ENCODE measurements around the gene STK39. TPM values are rescaled to one million over a fixed set of nuclear protein-coding genes. Genes with fewer than 3 reads are reported as not detected.
"Not testable (repeated sequence)": the region's sequence is repeated elsewhere in the genome, so short reads cannot be mapped to it uniquely, and the experiment has no call there.

The STK39 gene
- total RNA-seq, 1 donor from 2014 or later: 51.9 TPM

DNA sequence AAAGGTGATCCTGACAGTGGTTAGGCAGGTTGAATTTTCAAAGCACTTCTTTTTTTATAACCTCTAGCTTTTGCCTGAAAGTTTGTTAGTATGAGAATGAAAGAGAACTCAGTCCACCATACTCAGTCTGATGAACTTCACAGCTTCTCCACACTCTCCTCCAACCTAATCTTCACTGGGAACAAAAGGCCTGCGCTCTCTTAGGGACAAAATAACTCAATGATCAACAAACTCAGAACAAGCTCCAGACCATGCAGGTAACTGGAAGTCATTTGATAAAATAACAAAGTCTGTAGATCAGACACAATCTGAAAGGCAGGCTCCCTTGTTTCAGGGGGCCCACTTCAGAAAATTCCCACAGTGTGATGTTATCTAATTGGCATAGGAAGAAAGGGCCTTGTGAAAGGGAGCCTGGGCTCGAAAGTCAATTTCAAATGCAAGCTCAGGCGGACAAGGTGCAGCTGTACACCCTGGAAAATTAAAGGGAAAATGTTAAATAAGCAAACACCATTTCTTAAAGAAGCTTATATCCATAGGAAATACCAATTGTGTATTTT lies 142.2 kb downstream of the STK39 start:
- intact Hi-C loops (cut with micrococcal nuclease): no loop called here

DNA sequence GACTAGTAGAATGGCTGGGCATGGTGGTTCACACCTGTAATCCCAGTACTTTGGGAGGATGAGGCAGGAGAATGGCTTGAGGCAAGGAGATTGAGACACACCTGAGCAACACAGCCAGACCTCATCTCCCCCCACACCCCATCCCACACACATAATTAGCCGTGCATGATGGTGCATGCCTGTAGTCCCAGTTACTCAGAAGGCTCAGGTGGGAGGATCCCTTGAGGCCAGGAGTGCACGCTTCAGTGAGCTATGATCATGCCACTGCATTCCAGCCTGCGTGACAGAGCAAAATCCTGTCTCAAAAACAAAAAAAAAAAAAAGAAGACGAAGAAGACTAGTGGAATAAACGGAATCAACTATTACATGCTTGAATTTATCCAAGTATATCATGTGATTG lies 150.0 kb downstream of the STK39 start:
- intact Hi-C loops (cut with micrococcal nuclease): no loop called here

DNA sequence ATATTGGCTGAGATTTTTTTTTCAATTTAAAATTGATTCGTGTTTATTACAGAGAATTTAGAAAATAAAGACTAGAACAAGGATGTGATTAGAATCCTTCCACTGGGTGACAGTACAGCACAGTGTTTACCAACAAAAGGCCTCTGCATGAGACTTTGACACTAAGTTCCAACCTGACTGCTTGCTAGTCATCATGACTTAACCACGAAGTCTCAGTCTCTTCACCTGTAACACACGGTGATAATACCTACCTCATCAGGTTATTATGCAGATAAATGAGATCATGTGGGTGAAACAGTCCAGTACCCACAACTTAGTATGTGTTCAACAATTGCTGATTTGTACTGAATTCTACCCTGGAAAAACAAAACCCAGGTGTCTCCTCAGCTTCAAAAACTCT lies 151.2 kb downstream of the STK39 start:
- intact Hi-C loops (cut with micrococcal nuclease): no loop called here

DNA sequence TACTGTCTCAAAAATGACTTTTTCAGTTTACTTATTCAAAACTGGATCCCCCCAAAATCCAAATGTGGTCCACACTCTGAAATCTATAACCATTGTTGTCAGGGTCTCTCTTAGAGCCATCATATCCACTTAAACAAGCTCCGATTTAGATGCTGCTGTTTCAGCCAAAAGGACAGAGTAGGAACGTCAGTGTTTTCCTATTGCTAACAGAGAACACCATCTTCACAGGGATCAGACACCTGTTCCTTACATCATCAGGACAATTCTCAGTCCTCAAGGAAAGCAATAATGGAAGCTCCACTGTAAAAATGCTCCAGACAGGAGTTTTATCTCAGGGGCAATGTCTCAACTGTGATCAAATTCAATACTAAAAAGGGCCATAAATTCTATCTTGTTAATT lies 155.4 kb downstream of the STK39 start:
- intact Hi-C loops (cut with micrococcal nuclease): no loop called here

DNA sequence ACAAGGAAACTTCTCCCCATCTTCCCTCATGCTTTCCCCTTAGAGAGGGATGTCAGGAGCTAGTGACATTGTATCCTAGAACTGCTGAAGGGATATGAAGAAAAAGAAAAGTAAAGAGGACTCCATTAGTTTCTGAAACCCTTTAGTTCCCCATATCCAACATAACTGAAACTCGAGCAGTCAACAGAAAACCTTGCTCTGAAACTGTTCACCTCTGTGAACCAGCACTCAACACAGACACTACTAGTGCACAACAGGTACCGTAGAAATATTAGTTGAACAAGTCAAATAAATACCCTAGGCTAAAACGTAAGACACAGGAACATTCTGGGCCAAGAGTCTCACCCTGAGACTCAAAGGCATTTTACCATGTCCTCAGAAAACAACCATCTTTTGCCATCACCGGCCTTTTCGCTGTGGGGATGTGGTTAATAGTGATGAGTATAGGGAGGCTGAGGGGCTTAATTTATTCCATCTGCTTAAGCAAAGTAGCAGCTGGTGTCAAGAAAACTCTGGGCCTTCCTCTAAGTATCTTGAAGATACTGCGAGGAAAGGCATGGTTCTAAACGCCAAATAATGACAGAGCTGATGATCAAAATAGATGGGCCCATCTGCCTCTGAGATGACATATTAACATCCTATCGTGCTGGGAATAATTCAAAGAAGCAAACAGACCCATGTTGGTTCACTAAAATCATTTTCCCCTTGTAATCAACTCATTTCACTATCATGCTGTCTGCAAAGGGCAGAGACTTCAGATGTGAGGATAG lies 156.8 kb downstream of the STK39 start:
- intact Hi-C loops (cut with micrococcal nuclease): no loop called here

DNA sequence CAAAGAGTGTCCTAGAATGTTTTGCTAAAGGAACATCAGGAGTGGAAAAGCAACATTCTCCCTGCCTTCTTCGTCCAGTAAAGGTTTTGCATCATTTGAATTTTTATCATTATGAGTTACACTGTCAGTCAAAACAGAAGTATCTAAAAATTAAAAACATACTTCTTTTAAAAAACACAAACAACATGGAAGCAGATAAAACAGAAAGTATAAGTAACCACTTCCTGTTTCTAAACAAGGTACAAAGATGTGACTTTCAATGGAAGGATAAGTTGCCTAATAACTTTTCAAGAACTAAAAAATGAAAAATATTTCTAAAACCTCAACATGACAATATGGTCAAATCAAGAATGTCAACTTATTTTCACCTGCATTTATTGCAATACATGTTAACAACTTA lies 158.2 kb downstream of the STK39 start:
- intact Hi-C loops (cut with micrococcal nuclease): no loop called here

DNA sequence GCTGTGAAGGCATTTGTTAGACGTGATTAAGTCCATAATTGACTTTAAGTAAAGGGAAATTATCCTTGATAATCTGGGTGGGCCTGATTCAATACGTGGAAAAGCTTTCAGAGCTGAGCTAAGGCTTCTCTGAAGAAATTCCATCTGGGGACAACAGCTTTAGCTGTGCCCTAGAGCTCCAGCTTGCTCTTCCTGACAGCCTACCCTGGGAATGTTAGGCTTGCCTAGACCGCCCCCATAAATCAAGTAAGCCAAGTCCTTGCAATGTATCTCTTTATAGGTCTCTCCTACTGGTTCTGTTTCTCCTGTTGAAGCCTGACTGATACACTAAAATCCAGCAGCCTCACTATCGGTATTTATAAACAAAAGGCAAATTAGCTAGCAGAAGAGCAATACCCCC lies 160.0 kb downstream of the STK39 start:
- intact Hi-C loops (cut with micrococcal nuclease): no loop called here

DNA sequence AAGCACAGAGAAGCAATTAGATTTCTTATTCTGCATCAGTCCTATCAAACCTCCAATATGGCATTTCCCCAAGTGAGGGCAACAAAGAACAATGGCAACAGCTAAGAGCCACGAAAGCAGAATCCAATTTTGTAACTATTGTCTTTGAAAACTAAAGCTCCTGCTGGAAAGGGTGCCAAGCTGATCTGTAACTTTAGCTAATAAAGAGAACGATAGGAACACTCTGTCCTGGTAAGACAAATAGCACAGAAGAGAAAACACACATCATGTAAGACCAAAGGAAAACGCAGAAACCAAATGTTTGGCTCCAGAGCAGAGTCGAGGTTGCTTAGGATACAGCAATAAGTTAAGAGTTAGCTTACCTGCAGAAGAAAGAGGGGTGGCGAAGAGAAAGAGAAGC lies 160.5 kb downstream of the STK39 start:
- intact Hi-C loops (cut with micrococcal nuclease): no loop called here

DNA sequence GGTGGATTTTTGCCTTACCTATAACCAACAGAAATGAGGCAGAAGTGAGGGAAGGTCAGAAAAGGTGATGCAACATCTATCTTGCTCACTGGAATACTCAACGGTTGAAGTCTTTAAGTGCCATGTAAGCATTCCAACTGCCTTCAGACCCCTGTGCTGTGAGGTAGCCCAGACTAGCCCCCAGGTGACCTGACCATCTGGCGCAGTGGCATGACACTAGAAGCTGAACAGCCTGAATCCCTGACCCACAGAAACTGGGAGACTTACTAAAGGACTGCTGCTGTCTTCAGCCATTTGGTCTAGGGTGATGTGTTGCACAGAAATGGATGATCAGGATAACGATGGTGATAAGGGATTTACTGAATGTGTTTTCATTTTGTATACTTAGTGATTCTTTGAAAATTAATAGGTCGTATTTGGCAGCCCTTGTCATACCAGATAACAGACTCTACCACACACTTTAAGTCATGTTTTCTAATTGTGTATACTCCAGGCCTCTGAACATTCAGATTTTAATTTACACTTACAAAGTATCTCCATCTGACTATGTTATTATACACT lies 161.5 kb downstream of the STK39 start:
- intact Hi-C loops (cut with micrococcal nuclease): no loop called here

DNA sequence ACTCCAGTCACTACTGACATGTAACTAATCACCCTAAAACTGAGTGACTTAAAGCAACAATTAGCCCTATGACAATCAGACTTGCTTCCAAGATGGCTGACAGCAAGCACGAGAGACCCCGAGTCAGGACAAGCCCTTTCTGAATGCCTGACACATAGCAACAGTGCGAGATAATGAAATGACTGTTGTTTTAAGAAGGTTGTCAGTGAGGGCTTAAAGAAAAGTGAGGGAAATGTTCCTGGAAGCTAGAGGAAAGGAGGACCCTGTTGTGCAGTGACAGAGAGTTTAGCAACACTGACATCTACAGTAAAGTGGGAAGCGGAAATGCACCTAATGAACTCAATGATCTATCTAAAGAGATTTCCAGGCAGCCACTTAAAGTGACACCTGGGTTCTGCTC lies 163.1 kb downstream of the STK39 start:
- intact Hi-C loops (cut with micrococcal nuclease): no loop called here

DNA sequence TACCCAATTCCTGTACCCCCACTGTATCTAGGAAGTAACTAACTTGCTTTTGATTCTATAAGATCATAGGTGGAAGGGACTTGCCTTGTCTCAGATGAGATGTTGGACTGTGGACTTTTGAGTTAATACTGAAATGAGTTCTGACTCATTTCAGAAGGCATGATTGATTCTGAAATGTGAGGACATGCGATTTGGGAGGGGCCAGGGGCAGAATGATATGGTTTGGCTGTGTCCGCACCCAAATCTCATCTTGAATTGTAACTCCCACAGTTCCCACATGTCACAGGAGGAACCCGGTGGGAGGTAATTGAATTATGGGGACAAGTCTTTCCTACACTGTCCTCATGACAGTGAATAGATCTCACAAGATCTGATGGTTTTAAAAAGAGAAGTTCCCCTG lies 165.9 kb downstream of the STK39 start:
- intact Hi-C loops (cut with micrococcal nuclease): not testable (repeated sequence)

DNA sequence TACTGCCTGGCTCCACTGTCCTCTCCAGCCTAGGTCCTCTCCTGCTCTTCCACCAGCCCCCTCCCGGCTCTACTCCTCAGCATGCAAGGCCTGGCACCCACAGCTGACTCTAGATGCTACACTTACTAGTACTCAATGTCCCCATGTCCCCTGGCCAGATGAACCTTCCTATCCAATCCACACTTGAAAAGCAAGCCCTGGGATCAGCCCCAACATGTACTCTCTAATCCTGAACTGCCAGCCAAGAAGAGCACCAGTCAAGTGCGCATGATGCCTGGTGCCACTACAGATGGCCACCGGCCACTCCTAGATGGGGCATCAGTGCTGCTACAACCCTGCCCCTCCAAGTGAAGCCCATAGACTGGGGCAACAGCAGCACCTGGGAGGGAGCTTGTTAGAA lies 168.2 kb downstream of the STK39 start:
- intact Hi-C loops (cut with micrococcal nuclease): no loop called here

DNA sequence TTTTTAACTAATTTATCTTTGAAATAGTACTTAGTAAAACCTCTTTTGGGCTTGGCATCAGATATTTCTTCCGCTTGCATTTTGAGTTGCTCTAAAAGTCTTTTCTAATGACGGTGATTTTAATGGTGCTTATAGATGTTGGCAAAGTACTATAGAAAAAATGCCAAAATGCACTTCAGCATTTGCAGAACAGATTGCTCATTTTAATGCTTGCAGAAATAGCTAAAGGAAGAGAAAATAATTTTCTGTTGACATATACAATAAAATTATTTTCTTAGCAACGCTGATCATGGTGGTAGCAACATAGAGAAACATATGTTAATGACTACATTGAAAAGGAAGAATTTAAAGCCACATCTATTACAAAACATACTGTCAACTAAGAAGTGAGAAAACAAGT lies 170.7 kb downstream of the STK39 start:
- intact Hi-C loops (cut with micrococcal nuclease): no loop called here

DNA sequence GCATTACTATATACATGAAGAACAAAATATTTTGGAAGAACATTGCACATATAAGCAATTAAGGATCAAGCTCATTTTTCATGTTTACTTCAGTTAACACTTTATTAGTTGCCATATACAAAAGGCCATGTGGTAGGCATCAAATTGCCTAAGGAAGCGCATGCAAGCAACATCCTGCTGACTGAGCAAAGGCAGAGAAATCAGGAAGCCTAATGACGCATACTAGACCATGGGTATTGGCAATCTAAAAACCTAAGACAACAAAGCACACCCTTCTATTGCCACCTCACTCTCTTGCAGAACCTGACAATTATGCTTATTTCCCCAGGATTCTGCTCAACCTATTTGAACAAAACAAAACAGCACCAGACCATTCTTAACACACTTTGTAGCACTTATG lies 171.9 kb downstream of the STK39 start:
- intact Hi-C loops (cut with micrococcal nuclease): no loop called here

DNA sequence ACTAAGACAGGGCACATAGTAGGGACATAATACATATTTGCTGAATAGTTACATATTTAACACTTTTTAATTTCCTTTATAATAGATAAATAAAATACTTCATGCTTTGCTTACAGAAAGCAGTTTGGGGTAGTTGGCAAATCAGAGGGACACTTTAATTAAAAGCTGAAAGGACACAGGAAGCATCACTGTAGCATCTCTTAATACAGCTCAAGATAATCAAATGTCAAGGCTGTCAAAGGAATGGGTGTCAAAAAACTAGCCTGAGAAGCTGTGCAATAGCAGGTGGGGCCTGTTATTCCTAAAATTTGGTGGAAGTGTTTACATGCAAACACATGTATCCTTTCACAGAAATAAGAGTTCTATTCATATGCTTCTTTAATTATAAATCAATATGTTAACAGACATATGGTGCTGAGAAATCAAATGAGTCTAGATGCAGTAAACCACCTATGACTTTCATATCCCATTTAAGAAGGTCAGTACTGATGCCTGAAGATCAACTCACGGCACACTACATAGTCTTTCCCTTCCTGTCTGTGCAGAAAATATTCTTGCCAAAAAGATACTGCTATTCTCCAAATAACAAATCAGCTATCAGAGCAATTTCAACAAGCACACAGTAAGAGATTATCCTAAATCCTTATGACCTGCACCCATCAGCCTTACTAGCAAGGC lies 174.6 kb downstream of the STK39 start:
- intact Hi-C loops (cut with micrococcal nuclease): no loop called here

DNA sequence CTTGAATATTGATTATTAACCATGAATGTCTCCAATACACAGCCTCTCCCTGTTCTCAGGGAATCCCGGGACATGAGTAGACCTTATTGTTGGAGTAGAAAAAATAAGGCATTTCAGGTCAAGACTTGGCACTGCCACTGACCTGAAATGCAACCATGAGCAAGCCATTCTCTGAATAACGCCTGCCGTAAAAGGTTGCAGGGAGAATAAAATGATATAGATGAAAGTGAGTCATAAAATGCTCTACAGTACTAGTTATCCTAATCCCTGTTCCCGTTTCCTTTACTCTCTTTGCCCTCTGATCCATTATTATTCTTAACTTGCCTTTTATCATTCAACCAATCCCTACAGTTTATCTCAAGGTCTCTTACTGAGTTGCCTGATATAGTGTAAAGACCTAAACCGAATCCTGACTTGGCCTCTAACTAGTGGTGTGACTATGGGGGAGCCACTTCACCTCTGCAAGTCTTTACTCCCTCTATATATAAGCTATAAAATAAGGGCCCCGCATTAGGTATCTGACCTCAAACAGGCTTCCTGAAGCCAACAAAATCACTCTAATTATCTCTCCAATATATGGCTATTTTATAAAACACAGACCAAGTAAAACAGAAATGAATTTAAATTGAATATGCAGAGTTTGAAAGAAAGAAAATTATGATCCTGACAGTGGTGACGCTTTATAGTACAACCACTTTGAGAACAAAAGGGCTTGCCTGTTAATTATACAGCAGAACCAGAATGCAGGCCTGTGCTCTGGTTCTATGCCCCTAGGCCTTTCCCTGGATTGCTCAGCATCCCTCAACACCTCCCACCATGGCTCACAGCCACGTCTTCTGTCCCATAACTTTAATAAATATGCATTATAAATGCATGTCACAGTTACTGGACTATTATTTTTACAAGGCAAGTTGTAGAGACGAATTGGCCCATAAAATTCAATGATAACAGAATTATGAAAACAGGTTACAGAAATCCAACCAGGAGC lies 183.1 kb downstream of the STK39 start:
- intact Hi-C loops (cut with micrococcal nuclease): no loop called here

DNA sequence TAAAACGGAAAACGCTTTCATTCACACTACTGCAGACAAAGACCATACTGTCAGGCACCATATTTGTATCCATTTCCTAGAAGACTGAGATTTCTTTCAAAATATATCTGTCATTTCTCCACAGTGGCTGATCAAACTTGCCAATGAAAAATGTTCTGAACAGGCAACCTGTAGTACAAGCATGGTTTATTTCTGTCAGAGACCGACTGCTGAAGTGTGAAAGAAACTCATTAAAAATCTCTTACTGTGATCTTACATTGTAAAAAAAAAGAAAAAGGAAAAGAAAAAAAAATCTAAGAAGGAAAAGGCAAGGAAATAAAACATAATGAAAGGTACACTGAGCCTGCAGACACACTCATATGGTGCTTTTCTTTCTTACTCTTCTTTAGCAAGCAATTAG lies 184.5 kb downstream of the STK39 start:
- intact Hi-C loops (cut with micrococcal nuclease): no loop called here

DNA sequence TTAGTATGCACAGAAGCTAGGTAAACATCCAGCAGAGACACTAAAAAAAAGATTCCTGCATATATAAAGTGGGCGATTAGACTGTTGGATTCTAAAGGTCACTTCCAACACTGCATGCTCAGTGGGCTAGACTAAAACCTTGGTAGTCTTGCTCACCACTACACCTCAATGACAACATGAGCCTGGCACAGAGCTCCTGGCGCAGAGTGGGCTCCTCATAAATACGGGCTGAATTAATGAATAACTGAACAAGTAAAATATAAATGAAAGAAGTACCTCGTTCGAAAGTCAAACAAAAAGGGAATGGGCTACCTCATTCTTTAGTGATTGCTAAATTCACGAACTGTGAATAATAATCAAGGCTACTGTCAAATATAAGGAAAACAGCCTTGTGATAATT lies 185.3 kb downstream of the STK39 start:
- intact Hi-C loops (cut with micrococcal nuclease): no loop called here

DNA sequence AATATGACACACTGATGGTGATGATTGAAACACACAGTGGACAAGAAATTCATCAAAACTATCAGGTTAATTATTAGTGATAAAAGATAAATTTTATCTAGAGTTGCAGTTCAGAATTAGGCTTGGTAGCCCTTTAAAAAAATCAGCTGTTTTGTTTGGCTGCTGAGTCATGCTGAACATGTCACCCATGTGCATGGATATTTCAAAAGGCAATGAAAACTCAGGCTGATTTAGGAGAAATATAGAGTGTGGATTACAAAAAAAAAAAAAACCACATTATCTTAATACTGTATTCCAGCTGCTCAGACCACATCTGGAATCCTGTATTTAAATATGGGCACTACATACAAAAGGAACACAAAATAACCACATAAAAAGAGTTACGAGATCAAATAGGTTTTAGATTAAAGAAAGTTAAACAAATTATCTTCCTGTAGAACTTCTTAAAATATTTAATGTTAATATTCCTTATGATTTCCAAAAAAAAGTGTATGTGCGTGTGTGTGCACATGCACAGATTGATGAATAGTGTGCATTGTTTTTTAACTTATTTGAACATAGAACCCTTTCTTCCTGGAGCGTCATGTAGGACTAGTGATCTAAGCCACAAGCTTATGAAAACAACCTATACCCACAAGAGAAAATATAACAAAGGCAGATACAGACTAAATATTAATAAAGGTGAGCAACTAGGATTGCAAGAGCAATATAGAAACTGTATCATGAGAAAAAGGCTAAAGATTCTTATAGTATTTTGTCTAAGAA lies 186.2 kb downstream of the STK39 start:
- intact Hi-C loops (cut with micrococcal nuclease): no loop called here

DNA sequence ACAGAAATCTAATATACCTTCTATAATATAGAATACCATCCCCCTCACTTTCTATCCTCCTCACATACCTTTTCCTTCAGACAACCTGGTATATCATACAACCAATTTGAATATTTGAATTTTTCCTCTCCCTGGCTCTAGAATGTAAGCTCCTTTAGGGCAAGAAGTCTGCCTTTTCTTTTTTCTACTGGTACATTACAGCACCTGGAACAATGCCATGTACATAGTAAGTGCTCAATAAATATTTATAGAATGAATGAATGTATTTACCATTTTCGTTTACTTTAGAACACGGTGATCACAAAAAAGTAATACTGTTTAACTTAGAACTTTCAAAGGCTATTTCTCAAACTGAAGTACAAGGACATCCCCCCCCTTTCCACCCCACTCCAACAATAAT lies 187.6 kb downstream of the STK39 start:
- intact Hi-C loops (cut with micrococcal nuclease): no loop called here

DNA sequence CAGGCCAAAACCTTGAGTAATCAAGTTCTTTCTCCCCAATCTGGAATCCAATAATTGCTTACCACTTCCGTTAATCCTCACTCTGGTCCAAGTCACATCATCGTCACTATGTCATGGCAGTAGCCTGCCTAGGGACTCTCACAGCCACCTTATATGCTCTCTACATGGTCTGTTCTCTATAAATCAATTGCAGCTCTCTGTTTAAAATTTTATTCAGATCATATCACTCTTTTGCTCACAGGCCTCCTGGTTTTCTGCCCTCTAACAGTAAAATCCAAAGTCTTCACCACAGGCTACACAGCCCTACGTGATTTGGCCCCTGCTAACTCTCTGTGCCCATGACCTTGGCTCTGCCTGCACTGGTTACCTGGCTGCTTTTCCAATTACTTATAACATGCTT lies 188.7 kb downstream of the STK39 start:
- intact Hi-C loops (cut with micrococcal nuclease): no loop called here
